Adrenal gland (tissue), 5 donors: ENCODE data around the gene TMA7B.

Experiments
- POLR2A ChIP-seq, 2 donors: fragments of 450-650 bp; IDR thresholded peaks; one replicate each; pipeline ENCODE4 v1.6.1; 2017; ENCODE audit warnings: antibody characterized with exemption in 2 of 2, mild to moderate bottlenecking in 2 of 2, moderate library complexity in 1 of 2
- TF ChIP-seq, protein P1 (sequence below), 6 experiments: fragments of 450-650 bp in 4 of 6; fragments of 200-600 bp in 2 of 6; sonication (generic) in 1 of 6; IDR thresholded peaks; 1 replicate in 5 of 6; 2 replicates in 1 of 6; pipeline versions ENCODE4 v1.5.1 to v1.8.0; 2016 to 2021; ENCODE audit warnings: antibody characterized with exemption in 6 of 6, mild to moderate bottlenecking in 2 of 6, moderate library complexity in 1 of 6
- donor health status: DM: no; HTN: no; CAD: no.

DNA sequence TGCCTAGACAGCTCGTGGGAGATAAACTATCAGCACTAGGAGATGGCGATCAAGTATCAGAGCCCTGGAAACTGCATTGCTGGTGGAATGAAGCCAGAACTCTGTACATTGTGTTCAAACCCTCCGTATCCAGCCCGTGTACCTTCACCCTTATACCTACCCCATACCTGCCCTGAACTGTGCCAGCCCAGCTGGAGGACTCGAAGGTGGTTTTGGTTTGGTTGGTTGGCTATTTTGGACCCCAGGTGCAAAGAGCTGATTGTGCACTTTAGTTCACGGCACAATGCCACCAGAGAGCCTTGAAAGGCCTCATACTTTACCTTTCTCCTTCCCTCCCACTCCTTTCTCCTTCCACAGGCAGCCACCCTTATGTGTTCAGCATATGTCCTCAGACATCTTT, 50.5 kb downstream of the TMA7B start:
- TF ChIP-seq, protein P1, sequence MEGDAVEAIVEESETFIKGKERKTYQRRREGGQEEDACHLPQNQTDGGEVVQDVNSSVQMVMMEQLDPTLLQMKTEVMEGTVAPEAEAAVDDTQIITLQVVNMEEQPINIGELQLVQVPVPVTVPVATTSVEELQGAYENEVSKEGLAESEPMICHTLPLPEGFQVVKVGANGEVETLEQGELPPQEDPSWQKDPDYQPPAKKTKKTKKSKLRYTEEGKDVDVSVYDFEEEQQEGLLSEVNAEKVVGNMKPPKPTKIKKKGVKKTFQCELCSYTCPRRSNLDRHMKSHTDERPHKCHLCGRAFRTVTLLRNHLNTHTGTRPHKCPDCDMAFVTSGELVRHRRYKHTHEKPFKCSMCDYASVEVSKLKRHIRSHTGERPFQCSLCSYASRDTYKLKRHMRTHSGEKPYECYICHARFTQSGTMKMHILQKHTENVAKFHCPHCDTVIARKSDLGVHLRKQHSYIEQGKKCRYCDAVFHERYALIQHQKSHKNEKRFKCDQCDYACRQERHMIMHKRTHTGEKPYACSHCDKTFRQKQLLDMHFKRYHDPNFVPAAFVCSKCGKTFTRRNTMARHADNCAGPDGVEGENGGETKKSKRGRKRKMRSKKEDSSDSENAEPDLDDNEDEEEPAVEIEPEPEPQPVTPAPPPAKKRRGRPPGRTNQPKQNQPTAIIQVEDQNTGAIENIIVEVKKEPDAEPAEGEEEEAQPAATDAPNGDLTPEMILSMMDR (IDR thresholded peaks at IDR 0.05), result no peak
- TF ChIP-seq POLR2A (IDR thresholded peaks at IDR 0.05), result no peak
